SH-SY5Y (cell line): ENCODE results near the gene HYCC1.

Experiments
- GATA2 ChIP-seq: IDR thresholded peaks from 2 replicates; pipeline ENCODE4 v1.6.1; 2011; ENCODE audit warnings: mild to moderate bottlenecking, low read depth, low read length
- GATA3 ChIP-seq: IDR thresholded peaks from 2 replicates; pipeline ENCODE4 v1.6.1; 2011; ENCODE audit warnings: low read depth, mild to moderate bottlenecking, low read length, moderate library complexity

The HYCC1 gene

DNA sequence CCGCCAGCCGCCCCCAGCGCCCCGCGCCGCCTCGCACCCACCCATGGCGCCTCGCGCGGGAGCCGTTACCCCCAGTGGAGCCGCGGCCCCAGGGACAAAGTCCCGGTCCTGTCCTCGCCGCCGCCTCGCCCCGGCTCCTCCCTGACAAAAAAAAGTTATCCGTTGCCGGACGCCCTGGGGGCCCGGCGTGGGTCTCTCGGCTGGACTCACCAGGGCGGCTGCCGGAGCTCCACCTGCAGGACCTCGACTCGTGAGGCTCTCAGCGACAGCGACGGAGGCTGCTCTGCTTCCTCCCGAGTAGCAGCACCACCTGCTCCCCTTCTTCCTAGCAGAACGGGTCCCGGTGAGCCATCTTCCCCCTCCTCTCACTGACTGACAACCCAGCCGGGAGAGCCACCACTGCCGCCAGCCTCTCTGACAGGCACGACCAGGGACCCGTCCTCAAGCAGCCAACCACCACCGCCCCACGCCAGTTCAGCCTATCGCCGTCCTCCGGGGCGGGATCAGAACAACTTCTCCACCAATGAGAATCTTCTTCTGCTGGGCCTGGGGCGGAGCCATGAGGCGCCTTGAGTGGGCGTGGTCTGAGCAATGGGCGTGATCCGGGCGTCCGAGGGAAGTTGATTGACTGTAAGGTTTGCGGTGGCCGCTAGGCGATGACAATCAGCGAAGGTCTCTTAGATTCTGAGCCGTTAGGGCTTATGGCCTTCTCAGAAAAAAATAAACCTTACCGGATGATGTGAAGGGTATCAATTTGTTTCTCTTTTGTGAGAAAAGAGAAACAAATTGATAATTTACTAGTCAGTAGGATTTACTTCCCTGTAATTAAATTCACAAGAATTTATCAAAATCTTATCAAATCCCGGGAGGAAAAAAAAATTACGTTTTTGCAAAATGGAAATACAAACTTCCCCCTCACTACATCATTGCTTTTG is at the start of gene HYCC1:
TSS of gene HYCC1 (minus strand) at position 416 of the 935 bp plus-strand sequence. CDS start 23,019 bp downstream, outside the sequence.
- TF ChIP-seq GATA3: no peak
- peak; percentile 77 for TF ChIP-seq GATA2

DNA sequence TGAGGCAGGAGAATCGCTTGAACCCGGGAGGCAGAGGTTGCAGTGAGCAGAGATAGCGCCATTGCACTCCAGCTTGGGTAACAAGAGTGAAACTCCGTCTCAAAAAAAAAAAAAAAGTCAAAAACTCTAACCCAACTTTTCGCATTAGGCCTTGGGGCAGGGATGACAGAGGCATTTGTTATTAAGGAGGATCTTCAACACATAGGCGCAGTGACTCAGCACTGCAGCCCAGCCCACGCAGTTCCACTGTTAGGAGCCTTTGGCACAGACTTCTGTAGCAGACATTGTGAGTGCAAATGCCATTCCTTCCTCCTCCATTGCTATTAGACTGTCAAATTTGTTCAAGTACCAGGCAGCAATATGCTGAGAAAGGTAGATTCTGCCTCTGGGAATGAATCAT is 48.5 kb upstream of the HYCC1 start:
- TF ChIP-seq GATA3: no peak

DNA sequence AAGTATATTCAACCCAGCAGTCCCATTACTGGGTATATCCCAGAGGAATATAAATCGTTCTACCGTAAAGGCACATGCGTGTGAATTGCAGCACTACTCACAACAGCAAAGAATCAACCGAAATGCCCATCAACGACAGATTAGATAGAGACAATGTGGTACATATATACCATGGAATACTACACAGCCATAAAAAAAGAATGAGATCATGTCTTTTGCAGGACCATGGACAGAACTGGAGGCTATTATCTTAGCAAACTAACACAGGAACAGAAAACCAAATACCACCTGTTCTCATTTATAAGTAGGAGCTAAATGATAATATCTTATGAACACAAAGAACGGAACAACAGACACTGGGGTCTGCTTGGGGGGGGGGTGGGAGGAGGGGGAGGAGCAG is 47.4 kb upstream of the HYCC1 start:
- TF ChIP-seq GATA2 (no peak), GATA3 (no peak)

DNA sequence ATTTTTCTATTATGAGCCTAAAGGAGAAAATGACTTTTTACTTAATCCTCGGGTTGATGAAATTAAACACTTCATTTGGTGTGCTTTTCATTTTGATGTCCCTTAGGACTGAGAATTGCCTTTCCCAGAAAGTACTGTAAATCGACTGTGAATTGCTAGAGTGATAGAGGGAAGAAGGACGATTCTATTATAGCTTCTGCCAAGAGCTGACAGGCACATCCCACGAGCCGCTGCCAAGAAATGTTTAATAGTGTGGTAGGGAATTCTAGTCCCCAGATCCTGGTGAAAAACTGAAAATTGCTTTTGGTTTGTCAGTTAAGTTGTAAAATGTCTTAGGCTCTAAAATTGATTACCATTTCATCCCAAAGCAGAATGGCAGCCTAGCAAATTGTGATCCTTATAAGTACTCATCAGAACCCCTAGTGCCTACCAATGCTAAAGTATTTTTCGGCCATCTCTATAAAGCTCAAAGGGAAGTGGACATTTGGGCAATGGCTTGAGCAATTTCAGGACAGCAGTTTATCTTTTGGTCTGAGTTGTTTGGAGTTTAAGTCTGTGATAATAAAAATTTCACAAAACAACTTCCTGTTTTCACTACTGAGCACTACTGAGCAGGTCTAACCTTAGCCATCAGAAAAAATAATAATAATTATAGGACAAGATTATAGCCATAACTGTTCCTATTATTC is 44.6 kb upstream of the HYCC1 start:
- TF ChIP-seq GATA2: no peak
- no peak for TF ChIP-seq GATA3

DNA sequence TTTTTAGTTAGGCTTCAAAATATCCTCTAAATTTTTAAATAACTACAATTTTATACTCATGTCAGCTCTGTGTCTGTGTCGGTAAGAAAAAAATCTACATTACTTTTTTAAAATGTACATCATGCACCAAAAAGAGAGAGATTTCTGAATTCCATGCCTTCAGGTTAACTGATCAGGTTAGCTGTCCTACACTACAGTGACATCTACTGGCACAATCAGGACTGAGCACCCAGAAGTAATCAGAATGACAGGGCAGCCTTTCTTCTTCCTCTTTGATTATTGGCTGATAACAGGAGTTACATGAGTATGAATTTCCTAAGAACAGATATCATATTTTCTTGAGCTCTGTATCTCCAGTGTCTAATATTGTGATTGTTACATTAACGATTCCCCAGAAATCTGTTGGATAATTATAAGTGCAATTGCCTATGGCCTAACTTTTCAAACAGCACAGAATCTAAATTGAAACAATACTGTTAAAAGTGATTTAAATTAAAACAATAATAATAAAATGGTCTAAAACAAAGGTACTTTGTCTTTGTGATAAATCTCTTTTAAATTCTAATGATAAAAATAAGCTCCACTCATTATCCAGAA is 41.8 kb upstream of the HYCC1 start:
- peak; percentile 58; the same call in 1 of the 2 replicates for TF ChIP-seq GATA3
- peak; percentile 51; the same call in 1 of the 2 replicates for TF ChIP-seq GATA2

DNA sequence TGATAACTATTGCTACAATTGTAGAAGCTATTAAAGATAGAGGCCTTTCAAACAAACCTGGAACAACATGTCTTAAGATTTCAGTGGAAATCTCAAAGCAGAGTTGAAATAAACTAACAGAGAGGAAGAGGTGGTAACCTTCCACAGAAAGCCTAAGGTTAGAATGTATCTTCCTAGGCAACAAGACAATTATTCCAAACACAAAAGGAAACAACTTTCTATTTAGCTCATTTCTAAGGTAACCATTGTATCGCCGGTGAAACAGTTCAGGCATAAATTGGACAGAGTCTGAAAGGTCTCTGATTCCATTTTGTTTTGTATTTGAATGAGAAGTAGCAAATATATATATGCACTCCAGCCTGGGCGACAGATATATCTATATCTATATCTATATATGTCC is 30.7 kb upstream of the HYCC1 start:
- TF ChIP-seq GATA3 (no peak), GATA2 (no peak)

DNA sequence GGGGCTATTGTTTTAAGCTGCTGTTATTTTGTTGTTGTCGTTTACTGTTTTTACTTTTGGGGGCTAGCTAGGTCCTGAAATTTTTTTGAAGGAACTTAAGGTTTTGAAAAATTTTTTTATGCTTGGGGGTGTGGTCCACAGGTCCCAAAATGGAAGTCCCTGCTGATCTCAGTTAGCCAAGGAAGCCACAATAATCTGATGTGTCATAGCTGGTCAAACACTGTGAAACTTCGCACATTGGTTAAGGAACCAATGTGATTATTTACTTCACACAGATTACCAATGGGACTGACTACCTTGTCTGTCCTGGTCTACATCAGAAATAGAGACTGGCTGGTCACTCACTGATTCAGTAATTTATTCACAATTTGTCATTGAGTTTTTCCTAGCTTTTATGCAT is 29.5 kb upstream of the HYCC1 start:
- no peak for TF ChIP-seq GATA3
- no peak for TF ChIP-seq GATA2

DNA sequence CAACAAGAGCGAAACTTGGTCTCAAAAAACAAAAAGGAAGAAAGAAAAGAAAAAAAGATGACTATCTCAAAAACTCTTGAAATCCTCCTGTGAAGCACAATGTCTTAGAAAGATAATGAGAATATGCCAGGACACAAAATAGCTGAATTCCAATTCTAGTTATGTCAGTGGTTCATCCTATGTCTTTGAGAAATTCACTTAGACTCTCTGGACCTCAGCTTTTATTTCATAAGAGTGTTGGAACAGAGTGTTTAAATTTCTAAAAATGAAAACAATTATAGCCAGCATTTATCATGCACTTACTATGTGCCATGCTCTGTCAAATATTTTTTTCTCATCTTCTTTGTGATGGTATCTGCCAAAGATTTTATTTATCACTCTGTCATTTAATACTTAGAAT is 13.3 kb upstream of the HYCC1 start:
- no peak for TF ChIP-seq GATA2
- no peak for TF ChIP-seq GATA3

DNA sequence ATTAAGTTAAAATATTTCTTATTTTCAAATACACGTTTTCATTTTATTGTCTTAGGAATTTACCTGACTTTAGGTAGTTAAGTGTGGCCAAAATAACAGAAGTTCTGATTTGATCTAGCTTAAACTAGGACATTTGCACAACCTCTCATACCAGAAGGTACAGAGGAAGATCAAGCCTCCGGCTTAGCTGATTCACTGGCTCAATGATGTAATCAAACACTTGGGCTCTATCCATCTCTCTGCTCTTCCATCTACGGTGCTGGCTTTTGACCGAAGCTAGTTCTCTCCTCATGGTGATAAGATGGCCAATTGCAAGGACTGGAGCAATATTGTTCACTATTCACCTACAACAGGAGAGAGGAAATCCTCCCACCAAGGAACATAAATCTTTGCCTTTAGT is 12.2 kb upstream of the HYCC1 start:
- no peak for TF ChIP-seq GATA2
- no peak for TF ChIP-seq GATA3

DNA sequence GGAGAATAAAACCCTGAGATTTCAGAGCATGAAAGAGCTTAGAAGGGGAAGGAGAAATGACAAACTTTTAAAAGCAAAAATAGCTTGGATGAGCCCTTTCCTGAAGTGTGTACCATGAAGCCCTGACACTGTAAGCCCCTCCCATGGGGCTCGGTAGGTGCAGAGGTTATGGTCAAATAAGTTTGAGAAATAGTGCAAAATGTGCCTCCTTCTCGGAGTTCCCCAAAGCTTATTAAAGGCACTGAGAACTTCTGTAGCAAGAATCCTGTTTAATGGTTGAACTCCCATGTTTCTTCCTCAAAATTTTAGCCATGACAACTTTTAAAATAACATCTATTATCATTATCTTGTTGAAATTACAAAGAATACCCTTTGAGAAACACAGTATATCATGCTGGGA is 10.5 kb upstream of the HYCC1 start:
- TF ChIP-seq GATA2: no peak
- TF ChIP-seq GATA3: no peak

DNA sequence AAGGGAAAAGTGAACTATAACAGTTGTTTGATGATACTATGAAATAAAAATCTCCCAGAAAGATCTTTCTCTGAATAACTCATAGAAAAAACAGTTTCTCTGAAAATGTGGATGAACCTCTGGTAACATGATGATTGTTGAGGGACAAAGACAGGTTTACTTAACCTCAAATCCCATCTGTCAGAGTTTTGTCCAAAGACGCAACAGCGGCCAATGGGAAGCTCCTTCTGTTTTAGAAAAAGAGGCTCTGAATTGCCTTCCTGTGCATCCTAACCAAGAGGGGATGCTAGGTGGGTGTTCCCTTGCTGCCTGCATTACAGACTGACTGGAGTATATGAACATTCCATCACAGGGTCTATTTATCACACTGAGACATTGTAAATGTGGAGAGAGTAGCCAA is 8.9 kb upstream of the HYCC1 start:
- TF ChIP-seq GATA2: no peak
- no peak for TF ChIP-seq GATA3

DNA sequence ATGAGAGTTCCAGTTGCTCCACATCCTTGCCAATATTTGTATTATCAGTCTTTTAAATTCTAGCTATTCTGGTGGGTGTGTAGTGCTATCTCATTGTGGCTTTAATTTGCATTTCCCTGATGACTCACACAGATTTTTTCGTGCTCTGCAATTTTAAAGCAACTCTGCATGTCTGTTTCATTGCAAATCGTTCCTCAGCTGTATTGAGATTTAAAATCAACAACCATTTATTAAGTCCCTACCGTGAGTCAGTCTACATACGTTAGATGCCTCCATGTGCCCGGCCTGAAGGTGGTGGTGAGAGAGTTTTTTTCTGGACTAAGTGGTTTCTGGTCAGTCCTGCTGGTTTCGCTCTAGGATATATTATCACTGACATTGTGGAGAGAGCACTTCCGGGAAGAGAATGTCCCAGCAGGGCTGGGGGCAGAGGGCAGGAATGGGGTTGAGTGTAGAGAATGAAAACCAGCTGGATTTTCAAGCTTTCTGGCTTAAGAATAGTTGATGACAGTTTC is 8.4 kb upstream of the HYCC1 start:
- TF ChIP-seq GATA2 (no peak), GATA3 (no peak)

DNA sequence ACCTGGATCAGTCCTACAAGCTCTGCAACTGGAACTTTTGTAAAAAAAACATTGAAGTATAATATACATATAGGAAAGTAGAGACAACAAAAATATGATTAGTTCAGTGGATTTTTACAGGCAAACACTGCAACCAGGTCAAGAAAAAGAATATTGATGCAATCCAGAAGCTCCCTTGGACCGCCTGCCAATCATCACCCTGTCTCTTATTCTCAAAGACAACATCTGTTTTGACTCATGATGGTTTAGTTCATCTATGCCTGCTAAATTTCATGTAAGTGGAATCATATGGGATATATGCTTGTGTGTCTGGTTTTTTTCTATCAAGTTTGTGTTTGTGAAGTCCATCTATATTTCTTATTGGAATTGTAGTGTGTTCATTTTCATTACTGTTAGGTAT is 7.7 kb upstream of the HYCC1 start:
- TF ChIP-seq GATA3: no peak
- no peak for TF ChIP-seq GATA2

DNA sequence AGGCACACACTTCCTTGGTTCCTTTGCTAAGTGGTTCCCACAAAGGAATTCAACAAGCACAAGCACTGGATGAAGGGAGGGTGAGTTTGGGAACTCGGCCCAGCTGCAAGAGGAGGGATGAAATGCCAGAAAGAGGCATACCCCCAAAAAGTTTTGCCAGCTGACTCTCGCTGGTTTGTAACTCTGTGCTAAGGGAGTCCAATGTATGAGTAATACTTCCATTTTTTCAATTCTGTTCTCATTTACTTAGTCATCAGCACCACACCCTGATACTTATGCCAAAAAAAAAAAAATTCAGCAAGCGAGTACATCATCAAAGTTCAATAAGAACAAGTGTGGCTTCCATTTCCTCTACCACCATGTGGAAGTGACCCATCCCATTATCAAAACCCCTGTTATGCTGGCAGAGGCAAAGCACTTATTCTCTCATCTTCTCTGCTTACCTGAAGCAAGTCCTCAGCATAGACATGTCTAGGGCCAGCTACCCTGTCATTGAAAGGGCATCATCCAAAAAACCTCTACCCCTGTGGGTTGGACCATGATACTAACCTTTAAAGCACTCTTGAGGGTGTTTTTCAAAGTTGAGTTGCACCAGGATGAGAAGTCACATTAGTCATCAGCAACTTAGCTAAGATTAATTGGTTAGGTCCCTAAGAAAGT is 6.9 kb upstream of the HYCC1 start:
- TF ChIP-seq GATA2 (no peak), GATA3 (no peak)
